Measurements from ENCODE around the gene SIRT7.

SIRT7 gene

GRCh38 chr17:81926451-81927151, 8.6 kb upstream of the SIRT7 start:
- Histone ChIP-seq H3K4me3 (peak overlapping the region; percentile 100), H3K27ac (peak overlapping the region; percentile 87 to 98)
- peak; percentile 89 for DNase-seq (ENCODE audit: low spot score)
- TF ChIP-seq CTCF (IDR thresholded peaks at IDR 0.05), result no peak

- H3K27ac ChIP-seq, result peak overlapping the region; percentile 87 to 98
- no peak for TF ChIP-seq CTCF (IDR thresholded peaks at IDR 0.05)
- H3K4me3 ChIP-seq, result peak overlapping the region; percentile 100
- DNase-seq (ENCODE audit: low spot score), result no peak
Observed at GRCh38 chr17:81925860-81926450, 8.0 kb upstream of the SIRT7 start.

- no peak for DNase-seq (ENCODE audit: low spot score)
- no peak for TF ChIP-seq CTCF (IDR thresholded peaks at IDR 0.05)
- H3K4me3 ChIP-seq, result peak overlapping the region; percentile 17
- peak overlapping the region in 1 of 2 donors; percentile 77 for H3K27ac ChIP-seq
Observed at GRCh38 chr17:81924557-81925532, 6.9 kb upstream of the SIRT7 start.

GRCh38 chr17:81923302-81924260, 5.6 kb upstream of the SIRT7 start:
- no peak for DNase-seq (ENCODE audit: low spot score)
- peak overlapping the region; percentile 64 for H3K4me3 ChIP-seq
- H3K27ac ChIP-seq, result peak overlapping the region; percentile 16 to 77
- TF ChIP-seq CTCF (IDR thresholded peaks at IDR 0.05), result no peak

GRCh38 chr17:81922566-81923301, 4.8 kb upstream of the SIRT7 start:
- H3K4me3 ChIP-seq, result peak overlapping the region; percentile 64
- TF ChIP-seq CTCF (IDR thresholded peaks at IDR 0.05), result no peak

More at GRCh38 chr17:81922566-81923301, 4.8 kb upstream of the SIRT7 start:
- H3K27ac ChIP-seq, result peak overlapping the region; percentile 16 to 77
- DNase-seq (ENCODE audit: low spot score), result no peak

All from coronary artery (tissue), 2 donors.